OCI-LY3 (cell line): ENCODE results near the gene TAF3.

ENCODE experiments used
- CTCF ChIP-seq: fragments of 200-600, 300-600 bp; sonication (generic); IDR thresholded peaks from 2 replicates; pipeline ENCODE4 v1.5.1; 2014; ENCODE audit warnings: antibody characterized with exemption, low read length, low read depth
- EZH2phosphoT487 ChIP-seq: fragments of 200-600 bp; shearing (Covaris generic); IDR thresholded peaks from 2 replicates; pipeline ENCODE4 v1.6.1; 2018; ENCODE audit warnings: antibody characterized with exemption, mixed run types, low read depth

GRCh38 chr10:7886056-7886455, 67.8 kb downstream of the TAF3 start:
- TF ChIP-seq CTCF = no peak
- no peak for TF ChIP-seq EZH2phosphoT487
